GM23338 (cell line): ENCODE results near the gene CCNQ. TPM values are rescaled to one million over a fixed set of nuclear protein-coding genes. Genes with fewer than 3 reads are reported as not detected.

Experiments
- POLR2AphosphoS5 ChIP-seq: IDR thresholded peaks from 2 replicates; pipeline ENCODE4 v1.6.1; 2016; ENCODE audit warnings: antibody characterized with exemption, low read depth
- REST ChIP-seq: IDR thresholded peaks from one replicate; pipeline ENCODE4 v1.6.1; 2018; ENCODE audit warnings: antibody characterized with exemption; ENCODE audit not compliant: unreplicated experiment
- STAT1 ChIP-seq: IDR thresholded peaks from one replicate; pipeline ENCODE4 v1.6.1; 2016; ENCODE audit warnings: antibody characterized with exemption; ENCODE audit not compliant: unreplicated experiment
- ZNF114 ChIP-seq: fragments of 250-450 bp; sonication (Bioruptor Pico); IDR thresholded peaks from 2 replicates; pipeline ENCODE4 v1.5.0; 2020; ENCODE audit warnings: mild to moderate bottlenecking, moderate library complexity
- ZNF331 ChIP-seq: fragments of 250-450 bp; sonication (Bioruptor Pico); IDR thresholded peaks from 2 replicates; pipeline ENCODE4 v1.5.0; 2020; ENCODE audit warnings: low read depth, mild to moderate bottlenecking, moderate library complexity
- polyA plus RNA-seq: library from polyadenylated mRNA; unstranded; fragments of >200 nt; fragmentation: Nextera tagmentation; extraction: Ambion mirVana; gene quantifications from 2 replicates; pipeline ENCODE4 v1.2.1, GENCODE V29; 2016
- total RNA-seq: library from RNA; depleted of rRNA; stranded (reverse); fragments of >200 nt; shearing (Covaris generic); gene quantifications from 2 replicates; pipeline ENCODE4 v1.2.3, GENCODE V29; 2014
- TF ChIP-seq, protein P1 (sequence below): fragments of 250-450 bp; sonication (Bioruptor Pico); IDR thresholded peaks from 2 replicates; pipeline ENCODE4 v1.5.0; 2020; ENCODE audit warnings: mild to moderate bottlenecking, moderate library complexity
- TF ChIP-seq, protein P2 (sequence below), 2 experiments: fragments of 200-600 bp in 1 of 2; sonication (generic) in 1 of 2; conservative IDR thresholded peaks; 2 replicates each; pipeline versions ENCODE4 v1.5.1 to v1.6.1; 2016 to 2017; ENCODE audit warnings: antibody characterized with exemption in 2 of 2, low read depth in 2 of 2, mild to moderate bottlenecking in 2 of 2, moderate library complexity in 1 of 2

The CCNQ gene
- total and polyA plus RNA-seq, 2 experiments from 2014 or later: 19.4 to 30.2 TPM

DNA sequence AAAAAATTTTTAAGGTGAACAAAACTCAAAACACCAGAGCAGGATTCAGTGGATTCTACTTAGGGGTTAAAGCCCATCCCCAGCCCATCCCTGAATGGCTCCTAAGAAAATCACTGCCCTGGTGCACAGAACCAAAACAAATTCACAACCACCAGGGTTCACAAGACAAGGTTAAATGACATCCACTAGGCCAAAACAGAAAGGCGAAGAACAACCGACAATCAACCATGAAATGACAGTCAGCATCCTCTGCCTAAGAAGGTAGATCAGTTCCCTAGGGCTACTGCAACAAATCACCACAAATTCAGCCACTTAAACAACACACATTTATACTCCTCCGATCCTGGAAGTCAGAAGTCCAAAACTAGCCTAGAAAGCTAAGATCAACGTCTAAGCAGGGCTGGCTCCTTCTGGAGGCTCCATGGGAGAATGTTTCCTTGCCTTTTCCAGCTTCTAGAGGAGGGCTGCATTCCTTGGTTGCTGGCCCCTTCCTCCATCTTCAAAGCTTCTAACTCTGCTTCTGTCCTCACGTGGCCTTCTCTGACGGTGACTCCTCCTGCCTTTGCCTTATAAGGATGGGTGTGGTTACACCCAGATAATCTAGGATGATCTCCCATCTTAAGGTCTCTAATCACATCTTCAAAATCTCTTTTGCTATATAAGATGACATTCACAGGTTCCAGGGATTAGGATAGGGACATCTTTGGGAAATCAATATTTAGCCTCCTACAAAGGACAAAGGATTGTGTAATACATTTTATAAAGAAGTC is 1.8 kb downstream of the CCNQ start (continued):
- TF ChIP-seq, protein P1, sequence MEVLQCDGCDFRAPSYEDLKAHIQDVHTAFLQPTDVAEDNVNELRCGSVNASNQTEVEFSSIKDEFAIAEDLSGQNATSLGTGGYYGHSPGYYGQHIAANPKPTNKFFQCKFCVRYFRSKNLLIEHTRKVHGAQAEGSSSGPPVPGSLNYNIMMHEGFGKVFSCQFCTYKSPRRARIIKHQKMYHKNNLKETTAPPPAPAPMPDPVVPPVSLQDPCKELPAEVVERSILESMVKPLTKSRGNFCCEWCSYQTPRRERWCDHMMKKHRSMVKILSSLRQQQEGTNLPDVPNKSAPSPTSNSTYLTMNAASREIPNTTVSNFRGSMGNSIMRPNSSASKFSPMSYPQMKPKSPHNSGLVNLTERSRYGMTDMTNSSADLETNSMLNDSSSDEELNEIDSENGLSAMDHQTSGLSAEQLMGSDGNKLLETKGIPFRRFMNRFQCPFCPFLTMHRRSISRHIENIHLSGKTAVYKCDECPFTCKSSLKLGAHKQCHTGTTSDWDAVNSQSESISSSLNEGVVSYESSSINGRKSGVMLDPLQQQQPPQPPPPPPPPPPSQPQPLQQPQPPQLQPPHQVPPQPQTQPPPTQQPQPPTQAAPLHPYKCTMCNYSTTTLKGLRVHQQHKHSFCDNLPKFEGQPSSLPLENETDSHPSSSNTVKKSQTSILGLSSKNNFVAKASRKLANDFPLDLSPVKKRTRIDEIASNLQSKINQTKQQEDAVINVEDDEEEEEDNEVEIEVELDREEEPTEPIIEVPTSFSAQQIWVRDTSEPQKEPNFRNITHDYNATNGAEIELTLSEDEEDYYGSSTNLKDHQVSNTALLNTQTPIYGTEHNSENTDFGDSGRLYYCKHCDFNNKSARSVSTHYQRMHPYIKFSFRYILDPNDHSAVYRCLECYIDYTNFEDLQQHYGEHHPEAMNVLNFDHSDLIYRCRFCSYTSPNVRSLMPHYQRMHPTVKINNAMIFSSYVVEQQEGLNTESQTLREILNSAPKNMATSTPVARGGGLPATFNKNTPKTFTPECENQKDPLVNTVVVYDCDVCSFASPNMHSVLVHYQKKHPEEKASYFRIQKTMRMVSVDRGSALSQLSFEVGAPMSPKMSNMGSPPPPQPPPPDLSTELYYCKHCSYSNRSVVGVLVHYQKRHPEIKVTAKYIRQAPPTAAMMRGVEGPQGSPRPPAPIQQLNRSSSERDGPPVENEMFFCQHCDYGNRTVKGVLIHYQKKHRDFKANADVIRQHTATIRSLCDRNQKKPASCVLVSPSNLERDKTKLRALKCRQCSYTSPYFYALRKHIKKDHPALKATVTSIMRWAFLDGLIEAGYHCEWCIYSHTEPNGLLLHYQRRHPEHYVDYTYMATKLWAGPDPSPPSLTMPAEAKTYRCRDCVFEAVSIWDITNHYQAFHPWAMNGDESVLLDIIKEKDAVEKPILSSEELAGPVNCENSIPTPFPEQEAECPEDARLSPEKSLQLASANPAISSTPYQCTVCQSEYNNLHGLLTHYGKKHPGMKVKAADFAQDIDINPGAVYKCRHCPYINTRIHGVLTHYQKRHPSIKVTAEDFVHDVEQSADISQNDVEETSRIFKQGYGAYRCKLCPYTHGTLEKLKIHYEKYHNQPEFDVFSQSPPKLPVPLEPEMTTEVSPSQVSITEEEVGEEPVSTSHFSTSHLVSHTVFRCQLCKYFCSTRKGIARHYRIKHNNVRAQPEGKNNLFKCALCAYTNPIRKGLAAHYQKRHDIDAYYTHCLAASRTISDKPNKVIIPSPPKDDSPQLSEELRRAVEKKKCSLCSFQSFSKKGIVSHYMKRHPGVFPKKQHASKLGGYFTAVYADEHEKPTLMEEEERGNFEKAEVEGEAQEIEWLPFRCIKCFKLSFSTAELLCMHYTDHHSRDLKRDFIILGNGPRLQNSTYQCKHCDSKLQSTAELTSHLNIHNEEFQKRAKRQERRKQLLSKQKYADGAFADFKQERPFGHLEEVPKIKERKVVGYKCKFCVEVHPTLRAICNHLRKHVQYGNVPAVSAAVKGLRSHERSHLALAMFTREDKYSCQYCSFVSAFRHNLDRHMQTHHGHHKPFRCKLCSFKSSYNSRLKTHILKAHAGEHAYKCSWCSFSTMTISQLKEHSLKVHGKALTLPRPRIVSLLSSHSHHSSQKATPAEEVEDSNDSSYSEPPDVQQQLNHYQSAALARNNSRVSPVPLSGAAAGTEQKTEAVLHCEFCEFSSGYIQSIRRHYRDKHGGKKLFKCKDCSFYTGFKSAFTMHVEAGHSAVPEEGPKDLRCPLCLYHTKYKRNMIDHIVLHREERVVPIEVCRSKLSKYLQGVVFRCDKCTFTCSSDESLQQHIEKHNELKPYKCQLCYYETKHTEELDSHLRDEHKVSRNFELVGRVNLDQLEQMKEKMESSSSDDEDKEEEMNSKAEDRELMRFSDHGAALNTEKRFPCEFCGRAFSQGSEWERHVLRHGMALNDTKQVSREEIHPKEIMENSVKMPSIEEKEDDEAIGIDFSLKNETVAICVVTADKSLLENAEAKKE: no peak
- TF ChIP-seq ZNF331 (CRISPR knock-in tag) (no peak), ZNF114 (CRISPR knock-in tag) (no peak), REST (no peak), STAT1 (no peak), POLR2AphosphoS5 (no peak)
- TF ChIP-seq, protein P2, sequence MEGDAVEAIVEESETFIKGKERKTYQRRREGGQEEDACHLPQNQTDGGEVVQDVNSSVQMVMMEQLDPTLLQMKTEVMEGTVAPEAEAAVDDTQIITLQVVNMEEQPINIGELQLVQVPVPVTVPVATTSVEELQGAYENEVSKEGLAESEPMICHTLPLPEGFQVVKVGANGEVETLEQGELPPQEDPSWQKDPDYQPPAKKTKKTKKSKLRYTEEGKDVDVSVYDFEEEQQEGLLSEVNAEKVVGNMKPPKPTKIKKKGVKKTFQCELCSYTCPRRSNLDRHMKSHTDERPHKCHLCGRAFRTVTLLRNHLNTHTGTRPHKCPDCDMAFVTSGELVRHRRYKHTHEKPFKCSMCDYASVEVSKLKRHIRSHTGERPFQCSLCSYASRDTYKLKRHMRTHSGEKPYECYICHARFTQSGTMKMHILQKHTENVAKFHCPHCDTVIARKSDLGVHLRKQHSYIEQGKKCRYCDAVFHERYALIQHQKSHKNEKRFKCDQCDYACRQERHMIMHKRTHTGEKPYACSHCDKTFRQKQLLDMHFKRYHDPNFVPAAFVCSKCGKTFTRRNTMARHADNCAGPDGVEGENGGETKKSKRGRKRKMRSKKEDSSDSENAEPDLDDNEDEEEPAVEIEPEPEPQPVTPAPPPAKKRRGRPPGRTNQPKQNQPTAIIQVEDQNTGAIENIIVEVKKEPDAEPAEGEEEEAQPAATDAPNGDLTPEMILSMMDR (conservative IDR thresholded peaks at IDR 0.05; ENCODE audit: low read depth in 2 of 2): no peak
